Esophagus squamous epithelium (tissue), 5 donors: ENCODE measurements around the gene CCDC102A. TPM values are rescaled to one million over a fixed set of nuclear protein-coding genes. Genes with fewer than 3 reads are reported as not detected.

Source experiments
- DNase-seq: peaks from one replicate; lab custom pipeline; 2025; lab: John Stamatoyannopoulos, UW
- H3K27ac ChIP-seq, 4 donors: fragments of 200-600 bp; sonication (generic); one replicate each; pipeline ENCODE4 v1.5.1; 2016 to 2019; ENCODE audit warnings: mild to moderate bottlenecking in 1 of 4
- H3K27me3 ChIP-seq, 4 donors: fragments of 200-600 bp; sonication (generic); 1 replicate in 3 of 4; 2 replicates in 1 of 4; pipeline versions ENCODE4 v1.5.1 to v1.6.0; 2017 to 2021; ENCODE audit warnings: antibody characterized with exemption in 1 of 4
- H3K36me3 ChIP-seq, 3 donors: fragments of 200-600 bp; sonication (generic); one replicate each; pipeline ENCODE4 v1.5.1; 2016 to 2019
- H3K4me1 ChIP-seq, 3 donors: fragments of 200-600 bp; sonication (generic); one replicate each; pipeline ENCODE4 v1.5.1; 2017 to 2019
- H3K4me3 ChIP-seq, 4 donors: fragments of 200-600 bp; sonication (generic); 1 replicate in 3 of 4; 2 replicates in 1 of 4; pipeline ENCODE4 v1.5.1; 2016 to 2019; ENCODE audit warnings: mild to moderate bottlenecking in 2 of 4, moderate library complexity in 1 of 4
- H3K9me3 ChIP-seq, 3 donors: fragments of 200-600 bp; sonication (generic); one replicate each; pipeline ENCODE4 v1.5.1; 2016 to 2019
- POLR2A ChIP-seq, 4 donors: fragments of 450-650 bp; IDR thresholded peaks; one replicate each; pipeline ENCODE4 v1.6.1; 2017; ENCODE audit warnings: antibody characterized with exemption in 4 of 4, mild to moderate bottlenecking in 4 of 4, moderate library complexity in 3 of 4
- WGBS, 2 donors: methylation state at CpG; one replicate each; pipeline ENCODE4 v1.1.5; 2018; 5-methylcytosine and 5-hydroxymethylcytosine counted together
- intact Hi-C: fragments of 100-400 bp; cut with DNase I; formaldehyde crosslinking; loops from one replicate; pipeline ENCODE4 v1.15.0; 2022
- total RNA-seq, 4 donors: library from RNA; depleted of rRNA; stranded (reverse); fragments of >200 nt; gene quantifications; one replicate each; pipeline ENCODE4 v1.1.0, GENCODE V29; 2016
- TF ChIP-seq, protein P1 (sequence below), 6 experiments: fragments of 450-650 bp in 4 of 6; fragments of 200-600 bp in 2 of 6; sonication (generic) in 2 of 6; IDR thresholded peaks; one replicate each; pipeline ENCODE4 v1.5.1; 2016 to 2019; ENCODE audit warnings: antibody characterized with exemption in 6 of 6, mild to moderate bottlenecking in 4 of 6, moderate library complexity in 4 of 6
- donor health status: DM: yes; HTN: yes; CAD: no.

CCDC102A gene
- total RNA-seq, 4 donors from 2014 or later, result 3.5 to 10.9 (median 6.9) TPM

- H3K4me3 ChIP-seq, result no peak overlapping the region
- H3K9me3 ChIP-seq, result no peaks in the 10 kb centered on the region
- TF ChIP-seq POLR2A (IDR thresholded peaks at IDR 0.05), result no peak
- TF ChIP-seq, protein P1, sequence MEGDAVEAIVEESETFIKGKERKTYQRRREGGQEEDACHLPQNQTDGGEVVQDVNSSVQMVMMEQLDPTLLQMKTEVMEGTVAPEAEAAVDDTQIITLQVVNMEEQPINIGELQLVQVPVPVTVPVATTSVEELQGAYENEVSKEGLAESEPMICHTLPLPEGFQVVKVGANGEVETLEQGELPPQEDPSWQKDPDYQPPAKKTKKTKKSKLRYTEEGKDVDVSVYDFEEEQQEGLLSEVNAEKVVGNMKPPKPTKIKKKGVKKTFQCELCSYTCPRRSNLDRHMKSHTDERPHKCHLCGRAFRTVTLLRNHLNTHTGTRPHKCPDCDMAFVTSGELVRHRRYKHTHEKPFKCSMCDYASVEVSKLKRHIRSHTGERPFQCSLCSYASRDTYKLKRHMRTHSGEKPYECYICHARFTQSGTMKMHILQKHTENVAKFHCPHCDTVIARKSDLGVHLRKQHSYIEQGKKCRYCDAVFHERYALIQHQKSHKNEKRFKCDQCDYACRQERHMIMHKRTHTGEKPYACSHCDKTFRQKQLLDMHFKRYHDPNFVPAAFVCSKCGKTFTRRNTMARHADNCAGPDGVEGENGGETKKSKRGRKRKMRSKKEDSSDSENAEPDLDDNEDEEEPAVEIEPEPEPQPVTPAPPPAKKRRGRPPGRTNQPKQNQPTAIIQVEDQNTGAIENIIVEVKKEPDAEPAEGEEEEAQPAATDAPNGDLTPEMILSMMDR (IDR thresholded peaks at IDR 0.05), result no peak
- H3K27me3 ChIP-seq, result no peaks in the 10 kb centered on the region
- H3K27ac ChIP-seq, result no peak overlapping the region
- DNase-seq, result no peak
- intact Hi-C loops, result no loop called here
- peaks cover 14 to 37% (median 15%) of the 10 kb centered on the region in 3 donors for H3K4me1 ChIP-seq
- 51 to 65% methylated on average over 9 to 10 of the region's 12 CpGs for WGBS, 2 donors
- H3K36me3 ChIP-seq, result no peaks in the 10 kb centered on the region
These were observed 4.8 kb upstream of the CCDC102A start for GRCh38 chr16:57540906-57541753.

DNA sequence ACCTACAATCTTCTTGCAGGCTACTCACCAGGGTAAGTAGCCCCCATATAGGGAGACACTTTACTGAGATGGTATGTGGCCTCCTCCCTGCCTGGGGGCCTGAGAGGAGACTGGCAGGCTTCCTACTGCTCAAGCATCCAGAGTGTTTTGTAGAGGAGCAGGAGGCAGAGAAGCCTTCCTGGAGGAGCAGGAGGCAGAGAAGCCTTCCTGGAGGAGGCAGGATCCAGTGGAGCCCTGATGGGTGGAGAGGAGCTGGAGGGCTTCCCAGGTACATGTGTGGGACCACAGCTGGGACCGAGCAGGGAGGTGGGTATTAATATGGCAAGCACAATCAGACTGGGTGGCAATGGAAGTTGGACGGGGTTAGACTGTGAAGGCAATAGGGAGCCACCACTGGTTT, 4.0 kb upstream of the CCDC102A start:
- Histone ChIP-seq H3K4me3 (no peak overlapping the region), H3K27ac (no peak overlapping the region), H3K27me3 (no peaks in the 10 kb centered on the region), H3K9me3 (no peaks in the 10 kb centered on the region), H3K4me1 (peaks cover 19 to 44% (median 22%) of the 10 kb centered on the region in 3 donors), H3K36me3 (no peaks in the 10 kb centered on the region)
- no peak for DNase-seq
- intact Hi-C loops, result no loop called here
- TF ChIP-seq POLR2A (IDR thresholded peaks at IDR 0.05), result no peak
- TF ChIP-seq, protein P1 (IDR thresholded peaks at IDR 0.05), result no peak
- WGBS, 2 donors, result 81 to 88% methylated on average over 2 of the region's 2 CpGs

DNA sequence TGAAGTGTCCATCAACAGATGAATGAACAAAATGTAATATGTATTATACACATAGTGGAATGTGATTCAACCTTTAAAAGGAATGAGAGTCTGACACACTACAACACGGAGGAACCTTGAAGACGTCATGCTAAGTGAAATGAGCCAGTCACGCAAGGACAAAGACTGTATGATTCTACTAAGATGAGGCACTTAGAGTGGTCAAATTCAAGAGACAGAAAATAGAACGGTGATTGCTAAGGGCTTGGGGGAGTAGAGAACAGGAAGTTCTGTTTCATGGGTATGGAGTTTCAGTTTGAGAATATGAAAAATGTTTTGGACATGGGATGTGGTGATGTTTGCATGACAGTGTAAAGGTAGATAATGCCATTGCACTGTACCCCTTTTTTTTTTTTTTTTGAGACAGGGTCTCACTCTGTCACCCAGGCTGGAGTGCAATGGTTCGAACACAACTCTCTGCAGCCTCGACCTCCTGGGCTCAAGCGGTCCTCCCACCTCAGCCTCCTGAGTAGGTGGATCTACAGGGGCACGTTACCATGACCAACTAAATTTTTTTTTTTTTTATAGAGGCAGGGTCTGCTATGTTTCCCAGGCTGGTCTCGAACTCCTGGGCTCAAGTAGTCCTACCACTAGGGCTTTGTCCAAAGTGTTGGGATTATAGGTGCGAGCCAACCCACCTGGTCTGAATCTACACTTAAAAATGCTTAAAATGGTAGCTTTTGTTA, 2.9 kb upstream of the CCDC102A start:
- H3K4me3 ChIP-seq, result no peak overlapping the region
- peaks cover 30 to 55% (median 31%) of the 10 kb centered on the region in 3 donors for H3K4me1 ChIP-seq
- H3K36me3 ChIP-seq, result no peaks in the 10 kb centered on the region
- no peak for DNase-seq
- TF ChIP-seq, protein P1 (IDR thresholded peaks at IDR 0.05), result no peak
- no peak for TF ChIP-seq POLR2A (IDR thresholded peaks at IDR 0.05)
- no peaks in the 10 kb centered on the region for H3K9me3 ChIP-seq
- no peak overlapping the region for H3K27ac ChIP-seq
- H3K27me3 ChIP-seq, result no peaks in the 10 kb centered on the region
- WGBS, 2 donors, result 76 to 82% methylated on average over 10 of the region's 10 CpGs
- intact Hi-C loops, result no loop called here

- Histone ChIP-seq H3K9me3 (no peaks in the 10 kb centered on the region), H3K4me1 (peaks cover 40 to 65% (median 41%) of the 10 kb centered on the region in 3 donors), H3K4me3 (no peak overlapping the region), H3K27me3 (no peaks in the 10 kb centered on the region), H3K27ac (no peak overlapping the region), H3K36me3 (no peaks in the 10 kb centered on the region)
- no peak for TF ChIP-seq POLR2A (IDR thresholded peaks at IDR 0.05)
- TF ChIP-seq, protein P1 (IDR thresholded peaks at IDR 0.05), result no peak
- DNase-seq, result no peak
- 80 to 85% methylated on average over 14 of the region's 14 CpGs for WGBS, 2 donors
- intact Hi-C loops, result no loop called here
These were observed 1.9 kb upstream of the CCDC102A start for GRCh38 chr16:57538235-57538721.
